ENCODE data around the gene ORMDL1. TPM values are rescaled to one million over a fixed set of nuclear protein-coding genes. Genes with fewer than 3 reads are reported as not detected.

The ORMDL1 gene
- total RNA-seq, 2 experiments from 2014 or later, result 104 to 106 TPM

- POLR2A ChIA-PET, result no interaction called here
- Histone ChIP-seq H3K4me3 (ENCODE audit: low read length) (peak overlapping the region; percentile 42), H3K9me3 (ENCODE audit: control insufficient read depth in 1 of 2, insufficient read depth in 1 of 2, low read length in 2 of 2) (no peaks in the 10 kb centered on the region), H3K27me3 (ENCODE audit: control insufficient read depth in 1 of 2, insufficient read depth in 2 of 2, low read length in 2 of 2) (no peaks in the 10 kb centered on the region), H3K36me3 (ENCODE audit: insufficient read depth, low read length) (peaks cover 17% of the 10 kb centered on the region), H3K4me1 (ENCODE audit: insufficient read depth, low read length) (no peaks in the 10 kb centered on the region), H3K27ac (ENCODE audit: low read depth in 1 of 2, low read length in 2 of 2) (peak overlapping the region in 1 of 2 donors; percentile 35)
- peak overlapping the region; percentile 36 for H3K27ac Mint-ChIP-seq
- ATAC-seq (ENCODE audit: poor library complexity) (no peak), DNase-seq (peak in 3 of 14 experiments; percentile 57 to 75 (median 65))
- H3K36me3 Mint-ChIP-seq (ENCODE audit: low read depth), result peaks cover 47% of the 10 kb centered on the region
- H3K27me3 Mint-ChIP-seq, result no peaks in the 10 kb centered on the region
- H3K9me3 Mint-ChIP-seq, result no peaks in the 10 kb centered on the region
- H3K4me1 Mint-ChIP-seq (ENCODE audit: low read depth), result peaks cover 9% of the 10 kb centered on the region
- intact Hi-C loops (cut with DNase I, micrococcal nuclease), result no loop called here
- no peak for TF ChIP-seq CTCF (IDR thresholded peaks at IDR 0.05)
- CTCF ChIA-PET, result interaction anchor here (0.9 to 5.5 kb wide), 2 partner anchors 18 to 28 kb away, joined by 3 to 23 read pairs; partner anchors contain the start of gene OSGEPL1
- peak overlapping the region; percentile 65 for H3K4me3 Mint-ChIP-seq
These were observed 7.4 kb upstream of the ORMDL1 start for GRCh38 chr2:189791338-189792042.

- Histone ChIP-seq H3K27ac (ENCODE audit: low read depth in 1 of 2, low read length in 2 of 2) (peak overlapping the region; percentile 90 to 93), H3K9me3 (ENCODE audit: control insufficient read depth in 1 of 2, insufficient read depth in 1 of 2, low read length in 2 of 2) (no peaks in the 10 kb centered on the region), H3K4me1 (ENCODE audit: insufficient read depth, low read length) (peaks cover 28% of the 10 kb centered on the region), H3K27me3 (ENCODE audit: control insufficient read depth in 1 of 2, insufficient read depth in 2 of 2, low read length in 2 of 2) (no peaks in the 10 kb centered on the region), H3K36me3 (ENCODE audit: insufficient read depth, low read length) (peaks cover 29% of the 10 kb centered on the region), H3K4me3 (ENCODE audit: low read length) (peak overlapping the region; percentile 84)
- DNase-seq (peak in 2 of 14 experiments; percentile 52 to 59), ATAC-seq (ENCODE audit: poor library complexity) (peak; percentile 1)
- Mint-ChIP-seq H3K36me3 (ENCODE audit: low read depth) (peaks cover 72% of the 10 kb centered on the region), H3K4me3 (peak overlapping the region; percentile 99), H3K27ac (peak overlapping the region; percentile 99), H3K9me3 (no peaks in the 10 kb centered on the region), H3K27me3 (no peaks in the 10 kb centered on the region), H3K4me1 (ENCODE audit: low read depth) (peaks cover 58% of the 10 kb centered on the region)
- ChIA-PET CTCF (interaction anchor here (1.2 to 3.1 kb wide), 3 partner anchors 10 to 21 kb away, joined by 3 to 16 read pairs (median 10); partner anchors contain the start of gene OSGEPL1), POLR2A (interaction anchor here (0.8 to 4.2 kb wide), 11 partner anchors 9 to 1098 kb away, joined by 3 to 96 read pairs (median 6); partner anchors contain the start of genes ASNSD1, OSGEPL1, SLC40A1 and WDR75)
- intact Hi-C loops (cut with DNase I, micrococcal nuclease), result loop anchor here (2.0 to 10.0 kb wide), 9 partner anchors 19 to 1231 kb away; partner anchors contain the start of genes ASNSD1 (in 1 of the 2), HIBCH (in 1 of the 2), NAB1 (in 1 of the 2) and NEMP2 (in 1 of the 2)
- TF ChIP-seq CTCF (IDR thresholded peaks at IDR 0.05), result no peak
These were observed 650 bp downstream of the ORMDL1 start for GRCh38 chr2:189783451-189783926.

GRCh38 chr2:189782221-189782671 lies 1.9 kb downstream of the ORMDL1 start:
- CTCF ChIA-PET, result no interaction called here
- Histone ChIP-seq H3K9me3 (ENCODE audit: control insufficient read depth in 1 of 2, insufficient read depth in 1 of 2, low read length in 2 of 2) (no peaks in the 10 kb centered on the region), H3K27me3 (ENCODE audit: control insufficient read depth in 1 of 2, insufficient read depth in 2 of 2, low read length in 2 of 2) (no peaks in the 10 kb centered on the region), H3K4me3 (ENCODE audit: low read length) (no peak overlapping the region), H3K27ac (ENCODE audit: low read depth in 1 of 2, low read length in 2 of 2) (no peak overlapping the region), H3K36me3 (ENCODE audit: insufficient read depth, low read length) (peaks cover 40% of the 10 kb centered on the region), H3K4me1 (ENCODE audit: insufficient read depth, low read length) (peaks cover 28% of the 10 kb centered on the region)
- peak in 2 of 14 experiments; percentile 13 to 25 for DNase-seq
- no peaks in the 10 kb centered on the region for H3K9me3 Mint-ChIP-seq
- H3K4me1 Mint-ChIP-seq (ENCODE audit: low read depth), result peaks cover 62% of the 10 kb centered on the region
- no peaks in the 10 kb centered on the region for H3K27me3 Mint-ChIP-seq
- H3K36me3 Mint-ChIP-seq (ENCODE audit: low read depth), result peaks cover 79% of the 10 kb centered on the region
- no peak for TF ChIP-seq CTCF (IDR thresholded peaks at IDR 0.05)
- peak overlapping the region; percentile 99 for H3K27ac Mint-ChIP-seq
- POLR2A ChIA-PET, result interaction anchor here (4.2 kb wide), 1 partner anchor 20 kb away, joined by 96 read pairs; the partner anchor contains the start of gene OSGEPL1
- ATAC-seq (ENCODE audit: poor library complexity), result no peak
- peak overlapping the region; percentile 99 for H3K4me3 Mint-ChIP-seq
- intact Hi-C loops (cut with DNase I, micrococcal nuclease), result loop anchor here (2.0 to 10.0 kb wide), 9 partner anchors 17 to 1233 kb away; partner anchors contain the start of genes ASNSD1 (in 1 of the 2), HIBCH (in 1 of the 2), NAB1 (in 1 of the 2) and NEMP2 (in 1 of the 2)

Measured in CD4-positive, alpha-beta T cell (primary cell).